Fibroblast of lung (primary cell): ENCODE results near the gene DNAL4. TPM values are rescaled to one million over a fixed set of nuclear protein-coding genes. Genes with fewer than 3 reads are reported as not detected.

ENCODE experiments used
- DNase-seq, 2 donors: peaks; one replicate each; pipeline versions ENCODE4 v3.0.0 to v3.0.0-alpha.2; 2010; ENCODE audit warnings: low read depth in 2 of 2
- H2AFZ ChIP-seq: 2 replicates; pipeline ENCODE4 v1.5.1; 2012; ENCODE audit warnings: low read length, control low read depth, inconsistent platforms
- H3K27ac ChIP-seq: 2 replicates; pipeline ENCODE4 v1.5.1; 2011; ENCODE audit warnings: low read length, control low read depth; ENCODE audit not compliant: insufficient read depth
- H3K27me3 ChIP-seq: 2 replicates; pipeline ENCODE4 v1.5.1; 2011; ENCODE audit warnings: mild to moderate bottlenecking, low read length; ENCODE audit not compliant: control insufficient read depth, insufficient read depth
- H3K36me3 ChIP-seq: 2 replicates; pipeline ENCODE4 v1.5.1; 2011; ENCODE audit warnings: low read length; ENCODE audit not compliant: control insufficient read depth, insufficient read depth
- H3K4me1 ChIP-seq: 2 replicates; pipeline ENCODE4 v1.5.1; 2011; ENCODE audit warnings: low read length; ENCODE audit not compliant: control insufficient read depth, insufficient read depth; ENCODE audit errors: extremely low read depth
- H3K4me2 ChIP-seq: 2 replicates; pipeline ENCODE4 v1.5.1; 2011; ENCODE audit warnings: low read length, control low read depth; ENCODE audit not compliant: insufficient read depth; ENCODE audit errors: extremely low read depth
- H3K4me3 ChIP-seq, 4 experiments: fragments of 200-600 bp in 1 of 4; sonication (generic) in 1 of 4; replicated peaks in 1 of 4; 2 replicates each; pipeline ENCODE4 v1.5.1; 2011 to 2016; ENCODE audit warnings: low read length in 4 of 4, low read depth in 3 of 4, mild to moderate bottlenecking in 3 of 4, control low read depth in 2 of 4, inconsistent platforms in 1 of 4, mixed read lengths in 1 of 4; ENCODE audit not compliant: insufficient read depth in 1 of 4; ENCODE audit errors: control extremely low read depth in 1 of 4
- H3K79me2 ChIP-seq: 2 replicates; pipeline ENCODE4 v1.5.1; 2012; ENCODE audit warnings: mild to moderate bottlenecking, low read length, inconsistent platforms; ENCODE audit not compliant: control insufficient read depth, insufficient read depth
- H3K9ac ChIP-seq: 2 replicates; pipeline ENCODE4 v1.5.1; 2011; ENCODE audit warnings: mild to moderate bottlenecking, low read length, control low read depth; ENCODE audit not compliant: insufficient read depth
- H3K9me3 ChIP-seq: 2 replicates; pipeline ENCODE4 v1.5.1; 2012; ENCODE audit warnings: low read depth, low read length; ENCODE audit not compliant: control insufficient read depth, insufficient read depth
- H4K20me1 ChIP-seq: 2 replicates; pipeline ENCODE4 v1.5.1; 2011; ENCODE audit warnings: low read length; ENCODE audit not compliant: control insufficient read depth, insufficient read depth; ENCODE audit errors: extremely low read depth
- CTCF ChIP-seq, 2 donors: IDR thresholded peaks in 1 of 2; conservative IDR thresholded peaks in 1 of 2; 1 replicate in 1 of 2; 2 replicates in 1 of 2; pipeline ENCODE4 v1.5.1; 2011 to 2012; ENCODE audit warnings: low read length in 2 of 2, control low read depth in 1 of 2, inconsistent platforms in 1 of 2, low read depth in 1 of 2, mild to moderate bottlenecking in 1 of 2
- EZH2 ChIP-seq: IDR thresholded peaks from 2 replicates; pipeline ENCODE4 v1.5.1; 2012; ENCODE audit warnings: low read length, control low read depth, mild to moderate bottlenecking; ENCODE audit errors: missing control alignments
- polyA plus RNA-seq, 2 donors: library from polyadenylated mRNA; depleted of rRNA in 1 of 2; stranded (reverse) in 1 of 2; unstranded in 1 of 2; fragments of >200 nt; gene quantifications; 2 replicates each; pipeline ENCODE4 v1.2.1, GENCODE V29; 2011 to 2012; ENCODE audit warnings: missing spikeins in 1 of 2
- total RNA-seq: library from RNA; depleted of rRNA; stranded (reverse); fragments of >200 nt; gene quantifications from 2 replicates; pipeline ENCODE4 v1.2.1, GENCODE V29; 2014

Gene DNAL4
- total and polyA plus RNA-seq, 2 donors (not counting 1 experiment from before 2014, with no cell fraction given), result 13.3 to 25.1 TPM

GRCh38 chr22:38733329-38733723, 60.6 kb downstream of the DNAL4 start:
- no peaks in the 10 kb centered on the region for H3K79me2 ChIP-seq
- H3K9me3 ChIP-seq, result no peaks in the 10 kb centered on the region
- H3K36me3 ChIP-seq, result peaks cover 42% of the 10 kb centered on the region
- no peak overlapping the region for H3K4me2 ChIP-seq
- DNase-seq, result peak; percentile 18
- no peaks in the 10 kb centered on the region for H4K20me1 ChIP-seq
- peak overlapping the region; percentile 6 for H3K27ac ChIP-seq
- peaks cover 7% of the 10 kb centered on the region for H3K4me1 ChIP-seq
- H3K9ac ChIP-seq, result no peak overlapping the region
- no peak overlapping the region for H3K4me3 ChIP-seq
- H3K27me3 ChIP-seq, result no peaks in the 10 kb centered on the region
- H2AFZ ChIP-seq, result no peak overlapping the region
- TF ChIP-seq EZH2, result no peak
- TF ChIP-seq CTCF (conservative IDR thresholded peaks at IDR 0.05 in 1 of 2, IDR thresholded peaks at IDR 0.05 in 1 of 2; ENCODE audit: low read depth in 1 of 2, low read length in 2 of 2), result peak; percentile 65 to 72

GRCh38 chr22:38732251-38732815, 61.6 kb downstream of the DNAL4 start:
- no peak for TF ChIP-seq CTCF (conservative IDR thresholded peaks at IDR 0.05 in 1 of 2, IDR thresholded peaks at IDR 0.05 in 1 of 2; ENCODE audit: low read depth in 1 of 2, low read length in 2 of 2)
- TF ChIP-seq EZH2, result no peak
- DNase-seq, result no peak
- no peak overlapping the region for H3K9ac ChIP-seq
- H3K4me2 ChIP-seq, result no peak overlapping the region
- H3K79me2 ChIP-seq, result no peaks in the 10 kb centered on the region
- H3K4me3 ChIP-seq, result no peak overlapping the region
- H4K20me1 ChIP-seq, result no peaks in the 10 kb centered on the region
- H3K9me3 ChIP-seq, result no peaks in the 10 kb centered on the region
- H3K27me3 ChIP-seq, result no peaks in the 10 kb centered on the region
- peaks cover 7% of the 10 kb centered on the region for H3K4me1 ChIP-seq
- peaks cover 43% of the 10 kb centered on the region for H3K36me3 ChIP-seq
- H3K27ac ChIP-seq, result no peak overlapping the region
- H2AFZ ChIP-seq, result no peak overlapping the region

- Histone ChIP-seq H3K27me3 (no peaks in the 10 kb centered on the region), H3K36me3 (peaks cover 45% of the 10 kb centered on the region), H3K4me1 (peaks cover 7% of the 10 kb centered on the region), H3K4me2 (no peak overlapping the region), H3K9ac (no peak overlapping the region), H3K4me3 (no peak overlapping the region), H4K20me1 (no peaks in the 10 kb centered on the region), H2AFZ (no peak overlapping the region), H3K27ac (no peak overlapping the region), H3K79me2 (no peaks in the 10 kb centered on the region), H3K9me3 (no peaks in the 10 kb centered on the region)
- no peak for DNase-seq
- no peak for TF ChIP-seq EZH2
- no peak for TF ChIP-seq CTCF (conservative IDR thresholded peaks at IDR 0.05 in 1 of 2, IDR thresholded peaks at IDR 0.05 in 1 of 2; ENCODE audit: low read depth in 1 of 2, low read length in 2 of 2)
Observed at GRCh38 chr22:38731703-38732161, 62.2 kb downstream of the DNAL4 start.
